ENCODE measurements around the gene SNRPD2. TPM values are rescaled to one million over a fixed set of nuclear protein-coding genes. Genes with fewer than 3 reads are reported as not detected.
A peak's percentile ranks its signal among the peaks of the same experiment; 100 is the strongest.

SNRPD2 gene
- 330 and 405 TPM in 2 replicates for total RNA-seq (ENCODE audit: low replicate concordance)

GRCh38 chr19:45691516-45692186 lies at the start of gene SNRPD2:
Gene SNRPD2 (minus strand): TSS chr19:45691953. CDS start chr19:45691888, 65 bp downstream.
- peak within 1 kb of the TSS; percentile 91 for H2AFZ ChIP-seq (replicated peaks)
- H3K9me3 ChIP-seq (ENCODE audit: low read depth), result no peaks in the 10 kb centered on the region
- peaks cover 19% of the 10 kb centered on the region for H3F3A ChIP-seq (ENCODE audit: low read depth)
- peaks cover 4% of the 10 kb centered on the region for H3K27me3 Mint-ChIP-seq (ENCODE audit: insufficient read depth, low read depth)
- peak; percentile 98 for DNase-seq (ENCODE audit: low spot score)
- no peak for TF ChIP-seq EZH2 (IDR thresholded peaks at IDR 0.05)
- peak within 1 kb of the TSS; percentile 81 for H3K9ac ChIP-seq
- peaks cover 28% of the 10 kb centered on the region for H3K79me2 ChIP-seq (ENCODE audit: low read depth)
- H3K9me3 Mint-ChIP-seq, result no peaks in the 10 kb centered on the region
- H3K4me3 Mint-ChIP-seq, result peak within 1 kb of the TSS; percentile 96
- H3K27ac ChIP-seq, result peak within 1 kb of the TSS; percentile 54
- H3K27ac Mint-ChIP-seq, result peak within 1 kb of the TSS; percentile 90
- peaks cover 15% of the 10 kb centered on the region for H3K36me3 Mint-ChIP-seq
- peaks cover 11% of the 10 kb centered on the region for H3K4me1 Mint-ChIP-seq
- peaks cover 14% of the 10 kb centered on the region for H4K20me1 ChIP-seq (ENCODE audit: low read depth)
- no peaks in the 10 kb centered on the region for H3K36me3 ChIP-seq
- peak within 1 kb of the TSS; percentile 83 for H3K4me2 ChIP-seq
- peaks cover 6% of the 10 kb centered on the region for H3K4me1 ChIP-seq
- peak within 1 kb of the TSS; percentile 78 for H3K4me3 ChIP-seq
- H3K27me3 ChIP-seq, result no peaks in the 10 kb centered on the region

GRCh38 chr19:45739498-45740439 lies 48.0 kb upstream of the SNRPD2 start:
- no peak overlapping the region for H3K9ac ChIP-seq
- no peaks in the 10 kb centered on the region for H3K9me3 Mint-ChIP-seq
- no peaks in the 10 kb centered on the region for H3K27me3 Mint-ChIP-seq (ENCODE audit: insufficient read depth, low read depth)
- no peaks in the 10 kb centered on the region for H3K79me2 ChIP-seq (ENCODE audit: low read depth)
- H3K27ac ChIP-seq, result no peak overlapping the region
- H2AFZ ChIP-seq (replicated peaks), result no peak overlapping the region
- H3K36me3 ChIP-seq, result no peaks in the 10 kb centered on the region
- H3K27ac Mint-ChIP-seq, result no peak overlapping the region
- H3F3A ChIP-seq (ENCODE audit: low read depth), result no peaks in the 10 kb centered on the region
- H3K36me3 Mint-ChIP-seq, result no peaks in the 10 kb centered on the region
- TF ChIP-seq EZH2 (IDR thresholded peaks at IDR 0.05), result no peak
- no peaks in the 10 kb centered on the region for H3K27me3 ChIP-seq
- no peak overlapping the region for H3K4me2 ChIP-seq
- no peaks in the 10 kb centered on the region for H3K4me1 ChIP-seq
- H3K4me1 Mint-ChIP-seq, result peaks cover 4% of the 10 kb centered on the region
- H3K4me3 ChIP-seq, result no peak overlapping the region
- H3K4me3 Mint-ChIP-seq, result no peak overlapping the region
- H4K20me1 ChIP-seq (ENCODE audit: low read depth), result no peaks in the 10 kb centered on the region
- no peaks in the 10 kb centered on the region for H3K9me3 ChIP-seq (ENCODE audit: low read depth)
- DNase-seq (ENCODE audit: low spot score), result no peak

- H3K79me2 ChIP-seq (ENCODE audit: low read depth), result peaks cover 22% of the 10 kb centered on the region
- H3K36me3 ChIP-seq, result no peaks in the 10 kb centered on the region
- DNase-seq (ENCODE audit: low spot score), result no peak
- no peak within 1 kb of the TSS for H3K9ac ChIP-seq
- H3K4me2 ChIP-seq, result no peak within 1 kb of the TSS
- no peak within 1 kb of the TSS for H3K4me3 ChIP-seq
- no peaks in the 10 kb centered on the region for H3K9me3 ChIP-seq (ENCODE audit: low read depth)
- TF ChIP-seq EZH2phosphoT487 (IDR thresholded peaks at IDR 0.05) (no peak), EZH2 (IDR thresholded peaks at IDR 0.05) (no peak), CTCF (IDR thresholded peaks at IDR 0.05) (no peak)
- H3F3A ChIP-seq (ENCODE audit: low read depth), result peaks cover 9% of the 10 kb centered on the region
- no peaks in the 10 kb centered on the region for H3K36me3 Mint-ChIP-seq
- H2AFZ ChIP-seq (replicated peaks), result no peak within 1 kb of the TSS
- no peaks in the 10 kb centered on the region for H3K27me3 ChIP-seq
- H3K27ac Mint-ChIP-seq, result peak within 1 kb of the TSS; percentile 80
- peaks cover 15% of the 10 kb centered on the region for H4K20me1 ChIP-seq (ENCODE audit: low read depth)
- peaks cover 18% of the 10 kb centered on the region for H3K4me1 Mint-ChIP-seq
- no peaks in the 10 kb centered on the region for H3K9me3 Mint-ChIP-seq
- peaks cover 7% of the 10 kb centered on the region for H3K4me1 ChIP-seq
- H3K4me3 Mint-ChIP-seq, result peak within 1 kb of the TSS; percentile 48
- no peak within 1 kb of the TSS for H3K27ac ChIP-seq
- H3K27me3 Mint-ChIP-seq (ENCODE audit: insufficient read depth, low read depth), result peaks cover 9% of the 10 kb centered on the region
Observed at GRCh38 chr19:45733160-45733810, 41.5 kb upstream of the SNRPD2 start, which contains the start of gene MEIOSIN. Gene MEIOSIN (plus strand): TSS chr19:45733439. CDS start chr19:45735377, 1,938 bp downstream.

Data from neural progenitor cell (in vitro differentiated cells).